ENCODE results near the gene VASP. TPM values are rescaled to one million over a fixed set of nuclear protein-coding genes. Genes with fewer than 3 reads are reported as not detected.

VASP gene
- total and polyA plus RNA-seq, 8 donors: 12.5 to 49.3 (median 29.3) TPM

- no peak for FAIRE-seq
- Histone ChIP-seq H3K4me3 (no peak overlapping the region), H3K27ac (no peak overlapping the region), H3K27me3 (no peaks in the 10 kb centered on the region), H3K9me3 (no peaks in the 10 kb centered on the region), H3K36me3 (no peaks in the 10 kb centered on the region), H3K4me1 (no peaks in the 10 kb centered on the region)
- 87 to 92% methylated on average over 5 of the region's 5 CpGs for WGBS, 2 donors
- no peak for ATAC-seq
- intact Hi-C loops (cut with DNase I): no loop called here
- no peak for TF ChIP-seq CTCF (IDR thresholded peaks at IDR 0.05)
- no peak for DNase-seq
Measured at GRCh38 chr19:45556835-45557234, 49.6 kb downstream of the VASP start.

- Histone ChIP-seq H3K4me1 (no peaks in the 10 kb centered on the region), H3K4me3 (no peak overlapping the region), H3K9me3 (no peaks in the 10 kb centered on the region), H3K27ac (no peak overlapping the region), H3K27me3 (no peaks in the 10 kb centered on the region), H3K36me3 (no peaks in the 10 kb centered on the region)
- intact Hi-C loops (cut with DNase I): no loop called here
- ATAC-seq: peak; percentile 41 to 82 (median 73)
- WGBS, 2 donors: 45% methylated on average over 10 of the region's 10 CpGs
- TF ChIP-seq CTCF (IDR thresholded peaks at IDR 0.05): peak in 3 of 4 donors; percentile 26 to 29 (median 28)
- peak in 3 of 6 donors; percentile 29 to 45 (median 34) for DNase-seq
- FAIRE-seq: no peak
Measured at GRCh38 chr19:45558399-45558878, 51.2 kb downstream of the VASP start.

- DNase-seq: peak in 1 of 6 donors; percentile 20
- no peaks in the 10 kb centered on the region for H3K9me3 ChIP-seq
- FAIRE-seq: no peak
- intact Hi-C loops (cut with DNase I): no loop called here
- no peaks in the 10 kb centered on the region for H3K36me3 ChIP-seq
- no peak overlapping the region for H3K27ac ChIP-seq
- H3K4me3 ChIP-seq: no peak overlapping the region
- no peaks in the 10 kb centered on the region for H3K27me3 ChIP-seq
- no peaks in the 10 kb centered on the region for H3K4me1 ChIP-seq
- no peak for TF ChIP-seq CTCF (IDR thresholded peaks at IDR 0.05)
- 90 to 93% methylated on average over 5 of the region's 5 CpGs for WGBS, 2 donors
- ATAC-seq: no peak
Measured at GRCh38 chr19:45560038-45560437, 52.8 kb downstream of the VASP start.

- 77 to 86% methylated on average over 11 of the region's 11 CpGs for WGBS, 2 donors
- Histone ChIP-seq H3K4me3 (no peak overlapping the region), H3K4me1 (no peaks in the 10 kb centered on the region), H3K27me3 (no peaks in the 10 kb centered on the region), H3K36me3 (no peaks in the 10 kb centered on the region), H3K9me3 (no peaks in the 10 kb centered on the region), H3K27ac (no peak overlapping the region)
- ATAC-seq: no peak
- intact Hi-C loops (cut with DNase I): no loop called here
- no peak for TF ChIP-seq CTCF (IDR thresholded peaks at IDR 0.05)
- FAIRE-seq: no peak
- DNase-seq: peak in 1 of 6 donors; percentile 13
Measured at GRCh38 chr19:45560686-45561085, 53.4 kb downstream of the VASP start.

GRCh38 chr19:45564131-45564780 lies 57.0 kb downstream of the VASP start:
- no peak for ATAC-seq
- TF ChIP-seq CTCF (IDR thresholded peaks at IDR 0.05): no peak

More at GRCh38 chr19:45564131-45564780, 57.0 kb downstream of the VASP start:
- no peaks in the 10 kb centered on the region for H3K36me3 ChIP-seq
- whole genome bisulfite sequencing, 2 donors: 77 to 81% methylated on average over 5 of the region's 5 CpGs
- no peak overlapping the region for H3K4me3 ChIP-seq
- DNase-seq (no peak), FAIRE-seq (no peak)
- H3K4me1 ChIP-seq: no peaks in the 10 kb centered on the region
- H3K27me3 ChIP-seq: no peaks in the 10 kb centered on the region
- H3K27ac ChIP-seq: no peak overlapping the region
- intact Hi-C loops (cut with DNase I): no loop called here
- no peaks in the 10 kb centered on the region for H3K9me3 ChIP-seq

Measured in pancreas (tissue), 10 donors.